ENCODE measurements around the gene TTC7B.

- TF ChIP-seq, protein P1, sequence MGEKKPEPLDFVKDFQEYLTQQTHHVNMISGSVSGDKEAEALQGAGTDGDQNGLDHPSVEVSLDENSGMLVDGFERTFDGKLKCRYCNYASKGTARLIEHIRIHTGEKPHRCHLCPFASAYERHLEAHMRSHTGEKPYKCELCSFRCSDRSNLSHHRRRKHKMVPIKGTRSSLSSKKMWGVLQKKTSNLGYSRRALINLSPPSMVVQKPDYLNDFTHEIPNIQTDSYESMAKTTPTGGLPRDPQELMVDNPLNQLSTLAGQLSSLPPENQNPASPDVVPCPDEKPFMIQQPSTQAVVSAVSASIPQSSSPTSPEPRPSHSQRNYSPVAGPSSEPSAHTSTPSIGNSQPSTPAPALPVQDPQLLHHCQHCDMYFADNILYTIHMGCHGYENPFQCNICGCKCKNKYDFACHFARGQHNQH (CRISPR knock-in tag; IDR thresholded peaks at IDR 0.05), result no peak
- TF ChIP-seq CTCF (CRISPR knock-in tag; IDR thresholded peaks at IDR 0.05), result no peak
- no peak for TF ChIP-seq SMC3 (IDR thresholded peaks at IDR 0.05; ENCODE audit: low read length)
These were observed 222.8 kb downstream of the TTC7B start for GRCh38 chr14:90593254-90594040.
